H1 (cell line): ENCODE measurements around the gene NIPAL1. TPM values are rescaled to one million over a fixed set of nuclear protein-coding genes. Genes with fewer than 3 reads are reported as not detected.

Source experiments
- CTCF ChIA-PET: fragments of 300-600 bp; sonication (Branson Sonifier 250); formaldehyde crosslinking; loops from one replicate; lab custom pipeline; 2021; ENCODE audit not compliant: partially characterized antibody; lab: Charles Lee
- POLR2A ChIA-PET: fragments of 300-600 bp; sonication (Branson Sonifier 250); formaldehyde crosslinking; loops from one replicate; lab custom pipeline; 2021; ENCODE audit warnings: inconsistent platforms; ENCODE audit not compliant: partially characterized antibody; lab: Charles Lee
- DNase-seq, 2 experiments: peaks; one replicate each; pipeline versions ENCODE4 v3.0.0 to v3.0.0-alpha.2; 2010 to 2022; ENCODE audit warnings: low spot score in 2 of 2, low read depth in 1 of 2, mixed read lengths in 1 of 2
- FAIRE-seq: peaks from 2 replicates; lab custom pipeline; 2011; peaks lifted over from hg19 to GRCh38; lab: Jason Lieb, UNC
- H2AFZ ChIP-seq: 2 replicates; pipeline ENCODE4 v1.8.1; 2012; ENCODE audit warnings: low read length, inconsistent platforms
- H2AK5ac ChIP-seq: 2 replicates; pipeline ENCODE4 v1.6.1; 2013; ENCODE audit warnings: low read depth, low read length
- H2BK120ac ChIP-seq: replicated peaks from 2 replicates; pipeline ENCODE3; 2013; ENCODE audit warnings: low read depth, low read length, inconsistent platforms
- H2BK12ac ChIP-seq: 2 replicates; pipeline ENCODE4 v1.6.1; 2013; ENCODE audit warnings: low read depth, low read length
- H2BK15ac ChIP-seq: 2 replicates; pipeline ENCODE4 v1.6.1; 2013; ENCODE audit warnings: low read length
- H2BK20ac ChIP-seq: 2 replicates; pipeline ENCODE4 v1.6.1; 2013; ENCODE audit warnings: low read length
- H2BK5ac ChIP-seq: 2 replicates; pipeline ENCODE4 v1.6.1; 2013; ENCODE audit warnings: low read depth, low read length
- H3K14ac ChIP-seq: 2 replicates; pipeline ENCODE4 v1.6.1; 2013; ENCODE audit warnings: inconsistent platforms; ENCODE audit not compliant: insufficient read length
- H3K18ac ChIP-seq: 2 replicates; pipeline ENCODE4 v1.6.1; 2013; ENCODE audit warnings: low read length; ENCODE audit errors: extremely low read depth
- H3K23ac ChIP-seq: 2 replicates; pipeline ENCODE4 v1.6.1; 2013; ENCODE audit warnings: inconsistent platforms; ENCODE audit not compliant: insufficient read length
- H3K23me2 ChIP-seq: 2 replicates; pipeline ENCODE4 v1.6.1; 2013; ENCODE audit warnings: low read depth, low read length
- H3K27ac ChIP-seq: 2 replicates; pipeline ENCODE4 v1.6.1; 2011; ENCODE audit warnings: low read depth, low read length, inconsistent platforms
- H3K27me3 ChIP-seq, 4 experiments: replicated peaks in 1 of 4; 1 replicate in 1 of 4; 2 replicates in 3 of 4; pipeline versions ENCODE4 v1.6.1 to v1.8.1; 2011 to 2013; ENCODE audit warnings: low read length in 3 of 4, mild to moderate bottlenecking in 3 of 4, inconsistent platforms in 2 of 4, mixed read lengths in 2 of 4, moderate library complexity in 1 of 4; ENCODE audit not compliant: control insufficient read depth in 3 of 4, insufficient read depth in 3 of 4; ENCODE audit errors: extremely low read depth in 1 of 4
- H3K36me3 ChIP-seq, 4 experiments: 2 replicates each; pipeline versions ENCODE4 v1.6.1 to v1.8.1; 2011 to 2013; ENCODE audit warnings: mild to moderate bottlenecking in 4 of 4, low read length in 3 of 4, moderate library complexity in 2 of 4, control low read depth in 1 of 4, inconsistent platforms in 1 of 4; ENCODE audit not compliant: insufficient read depth in 4 of 4, control insufficient read depth in 2 of 4
- H3K4ac ChIP-seq: replicated peaks from 2 replicates; pipeline ENCODE3; 2013; ENCODE audit warnings: low read length, low read depth, mixed read lengths, inconsistent platforms; ENCODE audit not compliant: insufficient read length
- H3K4me1 ChIP-seq, 4 experiments: replicated peaks in 1 of 4; 1 replicate in 1 of 4; 2 replicates in 3 of 4; pipeline versions ENCODE4 v1.6.1 to v1.8.1; 2011 to 2013; ENCODE audit warnings: low read length in 3 of 4, inconsistent platforms in 2 of 4, mixed read lengths in 1 of 4; ENCODE audit not compliant: insufficient read depth in 4 of 4, control insufficient read depth in 3 of 4
- H3K4me2 ChIP-seq, 2 experiments: 2 replicates each; pipeline versions ENCODE4 v1.6.1 to v1.8.1; 2011 to 2013; ENCODE audit warnings: low read depth in 2 of 2, low read length in 2 of 2, control low read depth in 1 of 2, inconsistent platforms in 1 of 2, mild to moderate bottlenecking in 1 of 2; ENCODE audit not compliant: insufficient read depth in 1 of 2
- H3K4me3 ChIP-seq, 4 experiments: fragments of 200-600, 300-600 bp in 1 of 4; sonication (generic), shearing (Covaris generic), sonication (Bioruptor Twin) in 1 of 4; 2 replicates each; pipeline versions ENCODE4 v1.5.1 to v1.8.1; 2011 to 2016; ENCODE audit warnings: low read length in 4 of 4, low read depth in 3 of 4, control low read depth in 2 of 4, inconsistent platforms in 2 of 4, mild to moderate bottlenecking in 2 of 4, mixed read lengths in 1 of 4, moderate library complexity in 1 of 4; ENCODE audit not compliant: insufficient read depth in 2 of 4; ENCODE audit errors: extremely low read depth in 1 of 4
- H3K56ac ChIP-seq: replicated peaks from 2 replicates; pipeline ENCODE3; 2013; ENCODE audit warnings: low read depth, mild to moderate bottlenecking, mixed read lengths, low read length, inconsistent platforms; ENCODE audit not compliant: insufficient read length
- H3K79me1 ChIP-seq: 2 replicates; pipeline ENCODE4 v1.6.1; 2013; ENCODE audit warnings: low read depth, low read length, control low read depth
- H3K79me2 ChIP-seq, 2 experiments: 2 replicates each; pipeline versions ENCODE4 v1.6.1 to v1.8.1; 2012 to 2013; ENCODE audit warnings: low read length in 2 of 2, mild to moderate bottlenecking in 2 of 2, inconsistent platforms in 1 of 2; ENCODE audit not compliant: insufficient read depth in 2 of 2, control insufficient read depth in 1 of 2
- H3K9ac ChIP-seq, 4 experiments: replicated peaks in 1 of 4; 1 replicate in 1 of 4; 2 replicates in 3 of 4; pipeline versions ENCODE4 v1.6.1 to v1.8.1; 2011 to 2013; ENCODE audit warnings: low read depth in 3 of 4, low read length in 3 of 4, control low read depth in 2 of 4, mild to moderate bottlenecking in 2 of 4, moderate library complexity in 2 of 4, inconsistent platforms in 1 of 4; ENCODE audit errors: extremely low read depth in 1 of 4
- H3K9me3 ChIP-seq, 2 experiments: 2 replicates each; pipeline versions ENCODE4 v1.6.1 to v1.8.1; 2012 to 2013; ENCODE audit warnings: mild to moderate bottlenecking in 2 of 2, moderate library complexity in 2 of 2, control low read depth in 1 of 2, inconsistent platforms in 1 of 2, low read depth in 1 of 2, low read length in 1 of 2, mixed read lengths in 1 of 2; ENCODE audit not compliant: insufficient read depth in 2 of 2
- H4K20me1 ChIP-seq, 2 experiments: replicated peaks in 1 of 2; 2 replicates each; pipeline versions ENCODE3 to v1.8.1; 2011 to 2013; ENCODE audit warnings: inconsistent platforms in 2 of 2, low read length in 2 of 2, mild to moderate bottlenecking in 1 of 2; ENCODE audit not compliant: insufficient read depth in 2 of 2, control insufficient read depth in 1 of 2
- H4K5ac ChIP-seq: 2 replicates; pipeline ENCODE4 v1.6.1; 2013; ENCODE audit warnings: low read length, low read depth, mixed read lengths, inconsistent platforms; ENCODE audit not compliant: insufficient read length
- H4K8ac ChIP-seq: 2 replicates; pipeline ENCODE4 v1.8.0; 2013; ENCODE audit warnings: mild to moderate bottlenecking, moderate library complexity, low read length, inconsistent platforms; ENCODE audit not compliant: insufficient read depth; ENCODE audit errors: extremely low read depth
- H4K91ac ChIP-seq: replicated peaks from 2 replicates; pipeline ENCODE3; 2013; ENCODE audit warnings: low read length, mixed read lengths, inconsistent platforms; ENCODE audit not compliant: insufficient read length
- RXRA ChIP-seq: IDR thresholded peaks from 2 replicates; pipeline ENCODE4 v1.6.1; 2011; ENCODE audit warnings: low read depth, mild to moderate bottlenecking, low read length, moderate library complexity; ENCODE audit not compliant: insufficient read depth
- whole genome bisulfite sequencing, 2 experiments: shearing (Covaris generic) in 1 of 2; methylation state at CpG; one replicate each; pipeline versions ENCODE4 v1.1.6 to v1.1.7; 2013 to 2015; ENCODE audit warnings: low lambda C conversion rate in 2 of 2, mixed read lengths in 2 of 2, inconsistent platforms in 1 of 2, low coverage in 1 of 2, missing lambda C conversion rate in 1 of 2; ENCODE audit not compliant: insufficient replicate concordance in 2 of 2, insufficient coverage in 1 of 2, insufficient read length in 1 of 2; ENCODE audit errors: extremely low coverage in 1 of 2, missing lambda C conversion rate in 1 of 2; 5-methylcytosine and 5-hydroxymethylcytosine counted together
- polyA plus RNA-seq, 7 experiments: library from polyadenylated mRNA; depleted of rRNA in 3 of 7; stranded (reverse) in 5 of 7; unstranded in 2 of 7; fragments of >200 nt in 5 of 7; fragments of 200-250 nt in 2 of 7; gene quantifications; 1 replicate in 5 of 7; 2 replicates in 1 of 7; 4 replicates in 1 of 7; pipeline versions ENCODE4 v1.2.1 to v1.2.3, GENCODE V29; 2011 to 2013; ENCODE audit warnings: missing spikeins in 2 of 7, mixed read lengths in 2 of 7
- total RNA-seq: library from RNA; stranded (reverse); fragmentation: NEBNext Ultra II Directional; extraction: Animal tissue kit (Norgen Biotek cat#: 25700); gene quantifications from 2 replicates; pipeline ENCODE4 v1.2.1, GENCODE V29; 2021

Gene NIPAL1
- total and polyA plus RNA-seq, 2 of the 8 experiments (the other 6 are each of a cell fraction or from before 2014, with no cell fraction given), result 1.4 to 4.9 TPM

DNA sequence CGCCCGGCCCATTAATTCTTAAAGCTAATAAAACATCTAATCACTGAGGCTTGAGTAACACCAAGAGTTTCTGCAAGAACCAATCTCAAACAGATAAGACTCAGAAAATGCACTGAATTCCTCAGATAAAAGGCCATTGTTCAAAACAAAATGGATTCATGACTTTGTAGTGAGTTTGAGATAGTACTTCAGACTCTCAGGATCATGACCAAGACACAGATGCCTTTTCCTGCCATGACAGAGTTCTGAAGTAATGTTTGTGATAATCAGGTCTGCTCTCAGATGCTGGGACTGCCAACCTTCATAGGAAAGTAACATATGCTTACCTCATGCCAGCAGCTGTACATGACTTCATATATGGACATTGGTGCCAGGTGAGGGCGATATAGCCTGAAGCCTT is 54.6 kb downstream of the NIPAL1 start:
- H2AFZ ChIP-seq, result no peak overlapping the region
- CTCF ChIA-PET, result interaction anchor here (1.1 to 2.7 kb wide), 4 partner anchors 10 to 38 kb away, joined by 3 to 11 read pairs (median 7); no protein-coding TSS in a partner anchor
- no peak for FAIRE-seq

More for the DNA sequence above, 54.6 kb downstream of the NIPAL1 start:
- POLR2A ChIA-PET, result no interaction called here
- H3K79me1 ChIP-seq, result no peaks in the 10 kb centered on the region
- H2BK12ac ChIP-seq, result no peak overlapping the region
- H3K23ac ChIP-seq, result no peak overlapping the region
- H2BK20ac ChIP-seq, result no peak overlapping the region
- no peak overlapping the region for H3K14ac ChIP-seq
- no peak for TF ChIP-seq RXRA
- TF ChIP-seq, all 59 proteins: peak for 0
- Histone ChIP-seq H2BK15ac (no peak overlapping the region), H3K9me3 (no peaks in the 10 kb centered on the region), H4K91ac (no peak overlapping the region), H3K4ac (no peak overlapping the region), H3K18ac (no peak overlapping the region), H4K20me1 (no peaks in the 10 kb centered on the region), H3K27me3 (no peaks in the 10 kb centered on the region), H2BK5ac (no peak overlapping the region), H3K27ac (no peak overlapping the region), H3K79me2 (no peaks in the 10 kb centered on the region), H3K4me2 (no peak overlapping the region), H2BK120ac (no peak overlapping the region), H4K8ac (no peak overlapping the region), H3K9ac (no peak overlapping the region), H3K56ac (no peak overlapping the region), H3K4me1 (no peaks in the 10 kb centered on the region), H2AK5ac (no peak overlapping the region), H3K4me3 (no peak overlapping the region), H3K23me2 (no peaks in the 10 kb centered on the region), H3K36me3 (no peaks in the 10 kb centered on the region), H4K5ac (no peak overlapping the region)
- DNase-seq, result no peak
- WGBS, 2 experiments, result 96% methylated on average over 3 of the region's 3 CpGs; no CpG with 5 or more reads in 1 of the 2 experiments
